Measurements from ENCODE around the gene CYP19A1. TPM values are rescaled to one million over a fixed set of nuclear protein-coding genes. Genes with fewer than 3 reads are reported as not detected.

The CYP19A1 gene
- total RNA-seq, 1 donor from 2014 or later = not detected

DNA sequence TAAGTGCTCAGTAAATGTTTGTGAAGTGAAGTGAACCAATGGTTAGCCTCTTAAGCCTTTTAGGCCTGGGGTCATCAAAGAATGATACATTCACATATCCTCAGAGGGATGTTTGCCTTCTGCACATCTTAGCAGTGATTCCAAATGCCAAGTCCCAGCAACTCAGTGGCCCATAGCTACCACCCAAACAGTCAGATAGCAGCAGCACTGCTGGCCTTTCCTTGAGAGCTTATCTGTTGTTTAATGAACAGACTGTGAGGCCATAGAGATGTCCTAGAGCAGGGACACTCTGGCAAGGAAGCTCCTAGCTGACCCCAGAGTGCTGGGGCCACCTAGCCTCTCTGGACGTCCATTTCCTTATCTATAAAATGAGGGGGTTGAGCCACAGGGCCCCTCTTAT, 86.8 kb downstream of the CYP19A1 start:
- Histone ChIP-seq H3F3A (ENCODE audit: low read depth) (no peaks in the 10 kb centered on the region), H3K9me3 (ENCODE audit: low read depth) (no peaks in the 10 kb centered on the region), H3K36me3 (no peaks in the 10 kb centered on the region), H3K4me2 (no peak overlapping the region), H3K9ac (no peak overlapping the region), H3K79me2 (ENCODE audit: low read depth) (no peaks in the 10 kb centered on the region), H3K27me3 (no peaks in the 10 kb centered on the region), H4K20me1 (ENCODE audit: low read depth) (no peaks in the 10 kb centered on the region), H2AFZ (replicated peaks) (no peak overlapping the region), H3K4me1 (no peaks in the 10 kb centered on the region), H3K4me3 (no peak overlapping the region), H3K27ac (no peak overlapping the region)
- H3K4me1 Mint-ChIP-seq = peaks cover 2% of the 10 kb centered on the region
- H3K4me3 Mint-ChIP-seq = no peak overlapping the region
- H3K36me3 Mint-ChIP-seq = no peaks in the 10 kb centered on the region
- TF ChIP-seq EZH2 (IDR thresholded peaks at IDR 0.05) (no peak), EZH2phosphoT487 (IDR thresholded peaks at IDR 0.05) (no peak)
- TF ChIP-seq, protein P1, sequence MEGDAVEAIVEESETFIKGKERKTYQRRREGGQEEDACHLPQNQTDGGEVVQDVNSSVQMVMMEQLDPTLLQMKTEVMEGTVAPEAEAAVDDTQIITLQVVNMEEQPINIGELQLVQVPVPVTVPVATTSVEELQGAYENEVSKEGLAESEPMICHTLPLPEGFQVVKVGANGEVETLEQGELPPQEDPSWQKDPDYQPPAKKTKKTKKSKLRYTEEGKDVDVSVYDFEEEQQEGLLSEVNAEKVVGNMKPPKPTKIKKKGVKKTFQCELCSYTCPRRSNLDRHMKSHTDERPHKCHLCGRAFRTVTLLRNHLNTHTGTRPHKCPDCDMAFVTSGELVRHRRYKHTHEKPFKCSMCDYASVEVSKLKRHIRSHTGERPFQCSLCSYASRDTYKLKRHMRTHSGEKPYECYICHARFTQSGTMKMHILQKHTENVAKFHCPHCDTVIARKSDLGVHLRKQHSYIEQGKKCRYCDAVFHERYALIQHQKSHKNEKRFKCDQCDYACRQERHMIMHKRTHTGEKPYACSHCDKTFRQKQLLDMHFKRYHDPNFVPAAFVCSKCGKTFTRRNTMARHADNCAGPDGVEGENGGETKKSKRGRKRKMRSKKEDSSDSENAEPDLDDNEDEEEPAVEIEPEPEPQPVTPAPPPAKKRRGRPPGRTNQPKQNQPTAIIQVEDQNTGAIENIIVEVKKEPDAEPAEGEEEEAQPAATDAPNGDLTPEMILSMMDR (IDR thresholded peaks at IDR 0.05) = no peak
- no peak for DNase-seq (ENCODE audit: low spot score)
- H3K27ac Mint-ChIP-seq = no peak overlapping the region
- peaks cover 8% of the 10 kb centered on the region for H3K27me3 Mint-ChIP-seq (ENCODE audit: insufficient read depth, low read depth)
- peaks cover 4% of the 10 kb centered on the region for H3K9me3 Mint-ChIP-seq

DNA sequence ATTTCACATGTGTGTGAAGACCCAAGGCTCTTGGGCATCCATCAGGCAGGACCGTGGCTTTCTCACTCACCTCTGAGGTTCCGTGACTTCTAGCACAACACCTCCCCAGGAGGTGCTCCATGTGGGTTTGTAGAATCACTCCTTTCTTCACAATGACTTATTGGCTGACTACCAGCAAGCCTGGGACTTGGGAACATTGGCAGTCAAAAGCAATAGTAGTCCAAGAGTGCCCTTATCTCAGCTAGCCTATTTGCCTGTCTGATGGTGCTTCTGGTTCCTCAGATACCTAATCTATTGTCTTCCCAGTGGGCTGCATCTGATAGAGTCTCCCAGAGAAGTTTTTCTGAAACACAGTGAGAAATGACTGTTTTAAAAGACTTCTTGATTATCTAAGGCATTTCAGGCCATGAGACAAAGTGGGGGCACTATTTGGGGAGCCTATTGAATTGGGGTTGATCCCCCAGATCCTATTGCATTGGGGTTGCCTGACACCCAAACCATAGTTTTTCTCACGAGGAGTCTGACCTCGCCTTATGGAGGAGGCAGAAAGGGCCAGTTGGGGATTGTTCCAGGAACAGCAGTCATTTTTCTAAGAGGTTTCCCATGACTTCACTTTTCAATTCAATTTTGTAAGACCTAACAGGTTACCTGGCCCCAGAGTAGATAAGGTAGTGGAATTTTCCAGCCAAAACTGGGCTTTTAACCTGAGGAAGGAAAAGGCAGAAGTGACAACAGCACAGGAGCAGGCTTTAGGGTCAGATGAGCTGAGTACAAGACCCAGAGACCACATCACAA, 88.0 kb downstream of the CYP19A1 start:
- Mint-ChIP-seq H3K36me3 (no peaks in the 10 kb centered on the region), H3K27me3 (ENCODE audit: insufficient read depth, low read depth) (peaks cover 10% of the 10 kb centered on the region), H3K4me3 (no peak overlapping the region), H3K27ac (no peak overlapping the region), H3K9me3 (peaks cover 4% of the 10 kb centered on the region), H3K4me1 (peaks cover 2% of the 10 kb centered on the region)
- Histone ChIP-seq H3K9ac (no peak overlapping the region), H3K27me3 (no peaks in the 10 kb centered on the region), H3K27ac (no peak overlapping the region), H3K4me2 (no peak overlapping the region), H4K20me1 (ENCODE audit: low read depth) (peaks cover 3% of the 10 kb centered on the region), H3K4me3 (no peak overlapping the region), H3F3A (ENCODE audit: low read depth) (peaks cover 6% of the 10 kb centered on the region), H3K36me3 (no peaks in the 10 kb centered on the region), H2AFZ (replicated peaks) (no peak overlapping the region), H3K9me3 (ENCODE audit: low read depth) (no peaks in the 10 kb centered on the region), H3K79me2 (ENCODE audit: low read depth) (no peaks in the 10 kb centered on the region), H3K4me1 (no peaks in the 10 kb centered on the region)
- no peak for DNase-seq (ENCODE audit: low spot score)
- TF ChIP-seq, protein P1 (IDR thresholded peaks at IDR 0.05) = no peak
- no peak for TF ChIP-seq EZH2phosphoT487 (IDR thresholded peaks at IDR 0.05)
- TF ChIP-seq EZH2 (IDR thresholded peaks at IDR 0.05) = no peak

DNA sequence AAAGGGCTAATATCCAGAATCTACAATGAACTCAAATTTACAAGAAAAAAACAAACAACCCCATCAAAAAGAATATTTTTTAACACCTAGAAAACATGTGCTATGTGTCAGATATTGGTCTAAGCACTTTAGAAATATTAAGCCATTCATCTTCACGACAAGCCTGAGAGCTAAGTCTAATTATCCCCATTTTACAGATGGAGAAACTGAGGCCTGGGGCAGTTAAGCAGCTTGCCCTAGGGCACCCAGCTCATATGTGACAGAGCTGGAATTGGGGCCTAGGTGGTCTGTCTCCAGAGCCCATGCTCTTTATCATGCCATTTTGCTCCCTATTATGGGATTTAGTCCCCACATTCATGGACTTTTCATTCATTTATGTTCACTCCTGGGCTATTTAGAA, 92.8 kb downstream of the CYP19A1 start:
- Histone ChIP-seq H3F3A (ENCODE audit: low read depth) (peaks cover 6% of the 10 kb centered on the region), H3K27ac (no peak overlapping the region), H3K27me3 (no peaks in the 10 kb centered on the region)

More for the DNA sequence above, 92.8 kb downstream of the CYP19A1 start:
- Histone ChIP-seq H2AFZ (replicated peaks) (no peak overlapping the region), H3K9me3 (ENCODE audit: low read depth) (no peaks in the 10 kb centered on the region), H3K36me3 (no peaks in the 10 kb centered on the region), H3K4me3 (no peak overlapping the region), H3K4me2 (no peak overlapping the region), H3K4me1 (peaks cover 13% of the 10 kb centered on the region), H3K9ac (no peak overlapping the region), H3K79me2 (ENCODE audit: low read depth) (no peaks in the 10 kb centered on the region), H4K20me1 (ENCODE audit: low read depth) (peaks cover 3% of the 10 kb centered on the region)
- peaks cover 2% of the 10 kb centered on the region for H3K4me1 Mint-ChIP-seq
- TF ChIP-seq EZH2phosphoT487 (IDR thresholded peaks at IDR 0.05) (no peak), EZH2 (IDR thresholded peaks at IDR 0.05) (no peak)
- TF ChIP-seq, protein P1 (IDR thresholded peaks at IDR 0.05) = no peak
- H3K27me3 Mint-ChIP-seq (ENCODE audit: insufficient read depth, low read depth) = peaks cover 10% of the 10 kb centered on the region
- no peaks in the 10 kb centered on the region for H3K36me3 Mint-ChIP-seq
- no peak for DNase-seq (ENCODE audit: low spot score)
- H3K4me3 Mint-ChIP-seq = no peak overlapping the region
- H3K27ac Mint-ChIP-seq = no peak overlapping the region
- H3K9me3 Mint-ChIP-seq = peaks cover 2% of the 10 kb centered on the region
